Measurements from ENCODE around the gene CHID1. TPM values are rescaled to one million over a fixed set of nuclear protein-coding genes. Genes with fewer than 3 reads are reported as not detected.
A peak's percentile ranks its signal among the peaks of the same experiment; 100 is the strongest.

The CHID1 gene
- total and polyA plus RNA-seq, 2 donors (not counting 1 experiment from before 2014, with no cell fraction given), result 31.0 to 68.1 TPM

- H3K4me1 Mint-ChIP-seq, result peaks cover 27% of the 10 kb centered on the region
- H3K4me3 ChIP-seq (ENCODE audit: control extremely low read depth in 1 of 5, extremely low read depth in 1 of 5, insufficient read depth in 1 of 5, low read depth in 2 of 5, low read length in 4 of 5), result peak overlapping the region in 4 of 5 experiments; percentile 49 to 83 (median 79)
- peak overlapping the region; percentile 90 for H3K4me3 Mint-ChIP-seq
- CTCF ChIA-PET, result interaction anchor here (0.8 kb wide), 1 partner anchor 15 kb away, joined by 4 read pairs; the partner anchor contains the start of gene AP2A2
- H2AFZ ChIP-seq (ENCODE audit: insufficient read depth, low read depth, low read length, poor library complexity, severe bottlenecking), result peak overlapping the region; percentile 96
- H3K79me2 ChIP-seq (ENCODE audit: control insufficient read depth, insufficient read depth, low read length), result peaks cover 28% of the 10 kb centered on the region
- 7% methylated on average over 38 of the region's 38 CpGs for WGBS (ENCODE audit: insufficient coverage)
- POLR2A ChIA-PET, result interaction anchor here (0.7 to 2.7 kb wide), 2 partner anchors 15 to 1973 kb away, joined by 5 to 15 read pairs; partner anchors contain the start of gene AP2A2
- peak overlapping the region; percentile 81 for H3K9ac ChIP-seq (ENCODE audit: low read length)
- no peaks in the 10 kb centered on the region for H3K27me3 ChIP-seq (replicated peaks in 1 of 4; ENCODE audit: control extremely low read depth in 1 of 4, control insufficient read depth in 3 of 4, insufficient read depth in 4 of 4, low read length in 3 of 4)
- intact Hi-C loops (cut with micrococcal nuclease), result loop anchor here (1.0 to 2.0 kb wide), 2 partner anchors 15 to 67 kb away; partner anchors contain the start of genes AP2A2, POLR2L and TSPAN4
- no peaks in the 10 kb centered on the region for H3K9me3 ChIP-seq (ENCODE audit: control extremely low read depth in 1 of 3, control insufficient read depth in 2 of 3, insufficient read depth in 1 of 3, low read length in 2 of 3)
- H3K4me1 ChIP-seq (ENCODE audit: control insufficient read depth in 2 of 2, insufficient read depth in 2 of 2, low read length in 2 of 2), result peaks cover 3 to 23% of the 10 kb centered on the region in 2 donors
- H3K36me3 ChIP-seq (replicated peaks in 1 of 2; ENCODE audit: control extremely low read depth in 1 of 2, control insufficient read depth in 1 of 2, extremely low read depth in 1 of 2, insufficient read depth in 2 of 2, low read length in 1 of 2), result no peaks in the 10 kb centered on the region
- H3K27ac ChIP-seq (ENCODE audit: low read length in 2 of 2), result peak overlapping the region in 1 of 2 donors; percentile 71
- ATAC-seq (ENCODE audit: low read depth) (no peak), DNase-seq (no peak)
- peak overlapping the region; percentile 82 for H3K27ac Mint-ChIP-seq
- no peaks in the 10 kb centered on the region for H3K27me3 Mint-ChIP-seq
- no peak for TF ChIP-seq EZH2 (IDR thresholded peaks at IDR 0.05; ENCODE audit: borderline replicate concordance, insufficient read depth, low read depth, low read length, poor library complexity, severe bottlenecking)
- TF ChIP-seq CTCF (IDR thresholded peaks at IDR 0.05), result no peak
- H4K20me1 ChIP-seq (ENCODE audit: control insufficient read depth, insufficient read depth, low read length, poor library complexity, severe bottlenecking), result peaks cover 10% of the 10 kb centered on the region
- peak overlapping the region; percentile 90 for H3K4me2 ChIP-seq (replicated peaks; ENCODE audit: low read depth, low read length, poor library complexity, severe bottlenecking)
- no peaks in the 10 kb centered on the region for H3K9me3 Mint-ChIP-seq (ENCODE audit: insufficient read depth)
These were observed 494 bp downstream of the CHID1 start for GRCh38 chr11:910044-910588.

GRCh38 chr11:909406-909805 is 1.2 kb downstream of the CHID1 start:
- DNase-seq, result no peak
- Histone ChIP-seq H3K27me3 (replicated peaks in 1 of 4; ENCODE audit: control extremely low read depth in 1 of 4, control insufficient read depth in 3 of 4, insufficient read depth in 4 of 4, low read length in 3 of 4) (no peaks in the 10 kb centered on the region), H3K9ac (ENCODE audit: low read length) (no peak overlapping the region), H2AFZ (ENCODE audit: insufficient read depth, low read depth, low read length, poor library complexity, severe bottlenecking) (no peak overlapping the region), H3K4me3 (ENCODE audit: control extremely low read depth in 1 of 5, extremely low read depth in 1 of 5, insufficient read depth in 1 of 5, low read depth in 2 of 5, low read length in 4 of 5) (no peak overlapping the region), H3K9me3 (ENCODE audit: control extremely low read depth in 1 of 3, control insufficient read depth in 2 of 3, insufficient read depth in 1 of 3, low read length in 2 of 3) (no peaks in the 10 kb centered on the region), H3K79me2 (ENCODE audit: control insufficient read depth, insufficient read depth, low read length) (peaks cover 35% of the 10 kb centered on the region), H3K36me3 (replicated peaks in 1 of 2; ENCODE audit: control extremely low read depth in 1 of 2, control insufficient read depth in 1 of 2, extremely low read depth in 1 of 2, insufficient read depth in 2 of 2, low read length in 1 of 2) (peaks cover 0 to 4% of the 10 kb centered on the region in 2 experiments), H3K4me1 (ENCODE audit: control insufficient read depth in 2 of 2, insufficient read depth in 2 of 2, low read length in 2 of 2) (peaks cover 3 to 23% of the 10 kb centered on the region in 2 donors), H3K27ac (ENCODE audit: low read length in 2 of 2) (no peak overlapping the region), H4K20me1 (ENCODE audit: control insufficient read depth, insufficient read depth, low read length, poor library complexity, severe bottlenecking) (peaks cover 17% of the 10 kb centered on the region), H3K4me2 (replicated peaks; ENCODE audit: low read depth, low read length, poor library complexity, severe bottlenecking) (peak overlapping the region; percentile 90)
- no peak overlapping the region for H3K27ac Mint-ChIP-seq
- ChIA-PET POLR2A (interaction anchor here (0.7 kb wide), 1 partner anchor 1973 kb away, joined by 5 read pairs; no protein-coding TSS in a partner anchor), CTCF (no interaction called here)
- H3K4me3 Mint-ChIP-seq, result peak overlapping the region; percentile 90
- H3K4me1 Mint-ChIP-seq, result peaks cover 27% of the 10 kb centered on the region
- no peak for ATAC-seq (ENCODE audit: low read depth)
- no peaks in the 10 kb centered on the region for H3K9me3 Mint-ChIP-seq (ENCODE audit: insufficient read depth)
- TF ChIP-seq EZH2 (IDR thresholded peaks at IDR 0.05; ENCODE audit: borderline replicate concordance, insufficient read depth, low read depth, low read length, poor library complexity, severe bottlenecking), result no peak
- TF ChIP-seq CTCF (IDR thresholded peaks at IDR 0.05), result no peak
- intact Hi-C loops (cut with micrococcal nuclease), result no loop called here
- no peaks in the 10 kb centered on the region for H3K27me3 Mint-ChIP-seq
- WGBS (ENCODE audit: insufficient coverage), result 97% methylated on average over 11 of the region's 11 CpGs
